ENCODE data around the gene MLST8. TPM values are rescaled to one million over a fixed set of nuclear protein-coding genes. Genes with fewer than 3 reads are reported as not detected.

MLST8 gene
- total and polyA plus RNA-seq, 2 donors (not counting 3 experiments of a cell fraction or from before 2014, with no cell fraction given), result 36.9 to 129 TPM

DNA sequence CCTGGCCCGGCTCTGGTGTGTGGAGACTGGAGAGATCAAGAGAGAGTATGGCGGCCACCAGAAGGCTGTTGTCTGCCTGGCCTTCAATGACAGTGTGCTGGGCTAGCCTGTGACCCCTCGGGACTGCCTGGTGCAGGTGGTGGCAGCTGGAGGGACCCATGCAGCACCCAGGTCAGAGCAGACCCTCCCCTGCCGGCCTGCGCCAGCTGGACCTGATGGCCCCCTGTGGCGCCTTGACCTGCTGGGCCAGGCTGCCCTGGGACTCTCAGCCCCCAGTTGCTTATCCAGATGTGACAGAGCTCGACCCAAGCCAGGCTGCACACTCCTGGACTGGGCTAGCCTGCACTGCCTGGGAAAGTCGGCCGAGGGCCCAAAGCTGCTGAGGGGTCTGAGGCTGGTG is 3.5 kb downstream of the MLST8 start:
- POLR2A ChIA-PET, result interaction anchor here (1.7 kb wide), 1 partner anchor 53 kb away, joined by 5 read pairs; the partner anchor contains the start of gene TRAF7
- no peak overlapping the region for H2AFZ ChIP-seq (ENCODE audit: low read depth, low read length)

More for the DNA sequence above, 3.5 kb downstream of the MLST8 start:
- Histone ChIP-seq H3K27ac (ENCODE audit: insufficient read depth, low read depth, low read length) (no peak overlapping the region), H3K27me3 (ENCODE audit: control insufficient read depth in 2 of 2, insufficient read depth in 2 of 2, low read length in 2 of 2) (no peaks in the 10 kb centered on the region), H3K36me3 (ENCODE audit: control insufficient read depth in 2 of 2, extremely low read depth in 1 of 2, insufficient read depth in 2 of 2, low read length in 2 of 2) (peaks cover 0 to 22% of the 10 kb centered on the region in 2 experiments), H3K4me1 (ENCODE audit: control insufficient read depth, extremely low read depth, insufficient read depth, low read length) (peaks cover 25% of the 10 kb centered on the region), H3K79me2 (ENCODE audit: control insufficient read depth, insufficient read depth, low read length) (peaks cover 25% of the 10 kb centered on the region), H3K9ac (replicated peaks; ENCODE audit: extremely low read depth, insufficient read depth, low read length) (no peak overlapping the region), H3K4me2 (ENCODE audit: insufficient read depth, low read length) (no peak overlapping the region), H3K9me3 (replicated peaks; ENCODE audit: control insufficient read depth, insufficient read depth, low read length) (no peaks in the 10 kb centered on the region), H3K9me1 (replicated peaks; ENCODE audit: control insufficient read depth, extremely low read depth, insufficient read depth, low read length) (no peaks in the 10 kb centered on the region), H4K20me1 (replicated peaks; ENCODE audit: control insufficient read depth, extremely low read depth, insufficient read depth, low read length) (no peaks in the 10 kb centered on the region), H3K4me3 (replicated peaks in 1 of 3; ENCODE audit: insufficient read depth in 1 of 3, low read depth in 1 of 3, low read length in 3 of 3) (no peak overlapping the region)
- DNase-seq (ENCODE audit: low read depth, low spot score) (no peak), FAIRE-seq (no peak)
- TF ChIP-seq GATA2 (IDR thresholded peaks at IDR 0.05; ENCODE audit: insufficient read depth, insufficient read length, low read depth, low read length) (no peak), MYC (IDR thresholded peaks at IDR 0.05; ENCODE audit: low read depth, low read length) (no peak), JUN (IDR thresholded peaks at IDR 0.05; ENCODE audit: borderline replicate concordance, insufficient read depth, insufficient read length, low read depth) (no peak), POLR2A (IDR thresholded peaks at IDR 0.05; ENCODE audit: low read depth, low read length) (no peak), POLR2AphosphoS5 (IDR thresholded peaks at IDR 0.05; ENCODE audit: insufficient read depth, low read depth, low read length) (no peak), FOS (IDR thresholded peaks at IDR 0.05; ENCODE audit: borderline replicate concordance, insufficient read depth, low read length) (no peak), EZH2 (IDR thresholded peaks at IDR 0.05; ENCODE audit: borderline replicate concordance, low read depth, low read length, severe bottlenecking) (no peak)
- TF ChIP-seq, protein P1, sequence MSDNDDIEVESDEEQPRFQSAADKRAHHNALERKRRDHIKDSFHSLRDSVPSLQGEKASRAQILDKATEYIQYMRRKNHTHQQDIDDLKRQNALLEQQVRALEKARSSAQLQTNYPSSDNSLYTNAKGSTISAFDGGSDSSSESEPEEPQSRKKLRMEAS (IDR thresholded peaks at IDR 0.05; ENCODE audit: insufficient read depth, insufficient read length), result no peak
- TF ChIP-seq, protein P2, sequence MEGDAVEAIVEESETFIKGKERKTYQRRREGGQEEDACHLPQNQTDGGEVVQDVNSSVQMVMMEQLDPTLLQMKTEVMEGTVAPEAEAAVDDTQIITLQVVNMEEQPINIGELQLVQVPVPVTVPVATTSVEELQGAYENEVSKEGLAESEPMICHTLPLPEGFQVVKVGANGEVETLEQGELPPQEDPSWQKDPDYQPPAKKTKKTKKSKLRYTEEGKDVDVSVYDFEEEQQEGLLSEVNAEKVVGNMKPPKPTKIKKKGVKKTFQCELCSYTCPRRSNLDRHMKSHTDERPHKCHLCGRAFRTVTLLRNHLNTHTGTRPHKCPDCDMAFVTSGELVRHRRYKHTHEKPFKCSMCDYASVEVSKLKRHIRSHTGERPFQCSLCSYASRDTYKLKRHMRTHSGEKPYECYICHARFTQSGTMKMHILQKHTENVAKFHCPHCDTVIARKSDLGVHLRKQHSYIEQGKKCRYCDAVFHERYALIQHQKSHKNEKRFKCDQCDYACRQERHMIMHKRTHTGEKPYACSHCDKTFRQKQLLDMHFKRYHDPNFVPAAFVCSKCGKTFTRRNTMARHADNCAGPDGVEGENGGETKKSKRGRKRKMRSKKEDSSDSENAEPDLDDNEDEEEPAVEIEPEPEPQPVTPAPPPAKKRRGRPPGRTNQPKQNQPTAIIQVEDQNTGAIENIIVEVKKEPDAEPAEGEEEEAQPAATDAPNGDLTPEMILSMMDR (IDR thresholded peaks at IDR 0.05; ENCODE audit: extremely low read depth in 1 of 2, insufficient read depth in 1 of 2, low read depth in 1 of 2, low read length in 2 of 2), result no peak
- intact Hi-C loops (cut with micrococcal nuclease) (no loop called here), dilution Hi-C loops (cut with MboI; ENCODE audit: extremely low pct_ligation_motif_present, low sequenced_read_pairs) (no loop called here)
- no TSS peak for BruUV-seq (replicated peaks)
- CTCF ChIA-PET, result no interaction called here

Data from endothelial cell of umbilical vein (primary cell).